Measurements from ENCODE around the gene NANS.
"Not testable (repeated sequence)": the region's sequence is repeated elsewhere in the genome, so short reads cannot be mapped to it uniquely, and the experiment has no call there.

The NANS gene

DNA sequence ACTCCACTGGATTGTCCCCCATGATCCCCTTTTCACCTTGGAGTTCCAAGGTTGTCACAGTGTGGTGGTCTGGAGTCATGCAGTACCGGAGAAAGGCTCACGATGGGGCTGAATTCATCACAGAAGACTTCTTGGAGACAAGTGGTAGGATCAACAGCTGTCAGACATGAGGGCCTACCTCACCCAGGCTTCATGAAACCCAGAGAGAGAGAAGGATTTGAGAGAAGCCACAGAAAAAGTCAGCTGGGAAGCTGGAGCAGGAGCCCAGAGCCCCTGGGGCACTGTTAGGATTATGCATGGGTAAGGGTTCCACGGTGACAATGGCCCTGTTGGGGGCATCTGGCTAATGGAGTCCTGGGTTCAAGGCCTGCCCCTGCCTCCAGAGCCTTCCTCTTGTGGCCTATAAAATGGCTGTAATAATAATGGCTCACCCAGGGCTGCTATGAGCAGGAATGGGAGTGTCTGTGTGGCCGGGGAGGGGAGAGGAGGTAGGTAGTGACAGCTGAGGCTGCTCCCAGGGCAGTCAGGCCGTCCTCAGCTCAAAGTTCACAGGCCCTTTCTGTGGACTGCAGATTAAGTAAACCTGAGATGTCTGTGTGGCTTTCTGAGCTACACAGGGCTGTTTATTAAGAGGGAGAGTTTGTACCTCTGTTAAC is 61.6 kb downstream of the NANS start:
- no peak for TF ChIP-seq FOXK2 (IDR thresholded peaks at IDR 0.05)
- no peak for TF ChIP-seq ELF4 (IDR thresholded peaks at IDR 0.05)
- TF ChIP-seq SP1 (IDR thresholded peaks at IDR 0.05) = no peak
- TF ChIP-seq LEF1 (IDR thresholded peaks at IDR 0.05; ENCODE audit: borderline replicate concordance) = no peak
- TF ChIP-seq FOXM1 (IDR thresholded peaks at IDR 0.05; ENCODE audit: borderline replicate concordance) = no peak
- TF ChIP-seq NFRKB (IDR thresholded peaks at IDR 0.05) = no peak
- TF ChIP-seq CTBP1 (IDR thresholded peaks at IDR 0.05; ENCODE audit: borderline replicate concordance) = no peak
- no peak for TF ChIP-seq SUZ12 (IDR thresholded peaks at IDR 0.05)
- TF ChIP-seq TARDBP (IDR thresholded peaks at IDR 0.05) = no peak
- no peak for TF ChIP-seq FOXA1 (IDR thresholded peaks at IDR 0.05)
- no peak for TF ChIP-seq L3MBTL2 (conservative IDR thresholded peaks at IDR 0.05)
- no peak for TF ChIP-seq ARNT (IDR thresholded peaks at IDR 0.05)
- TF ChIP-seq, protein P1, sequence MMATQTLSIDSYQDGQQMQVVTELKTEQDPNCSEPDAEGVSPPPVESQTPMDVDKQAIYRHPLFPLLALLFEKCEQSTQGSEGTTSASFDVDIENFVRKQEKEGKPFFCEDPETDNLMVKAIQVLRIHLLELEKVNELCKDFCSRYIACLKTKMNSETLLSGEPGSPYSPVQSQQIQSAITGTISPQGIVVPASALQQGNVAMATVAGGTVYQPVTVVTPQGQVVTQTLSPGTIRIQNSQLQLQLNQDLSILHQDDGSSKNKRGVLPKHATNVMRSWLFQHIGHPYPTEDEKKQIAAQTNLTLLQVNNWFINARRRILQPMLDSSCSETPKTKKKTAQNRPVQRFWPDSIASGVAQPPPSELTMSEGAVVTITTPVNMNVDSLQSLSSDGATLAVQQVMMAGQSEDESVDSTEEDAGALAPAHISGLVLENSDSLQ (IDR thresholded peaks at IDR 0.05) = no peak
- DNase-seq (ENCODE audit: extremely low spot score) = peak; percentile 49
- ChIA-PET CTCF (interaction anchor here (0.7 to 1.4 kb wide), 3 partner anchors 44 to 148 kb away, joined by 3 to 7 read pairs (median 4); no protein-coding TSS in a partner anchor), POLR2A (interaction anchor here (1.1 to 2.3 kb wide), 6 partner anchors 9 to 196 kb away, joined by 3 to 12 read pairs (median 6); partner anchors contain the start of genes TBC1D2 and TRMO)

DNA sequence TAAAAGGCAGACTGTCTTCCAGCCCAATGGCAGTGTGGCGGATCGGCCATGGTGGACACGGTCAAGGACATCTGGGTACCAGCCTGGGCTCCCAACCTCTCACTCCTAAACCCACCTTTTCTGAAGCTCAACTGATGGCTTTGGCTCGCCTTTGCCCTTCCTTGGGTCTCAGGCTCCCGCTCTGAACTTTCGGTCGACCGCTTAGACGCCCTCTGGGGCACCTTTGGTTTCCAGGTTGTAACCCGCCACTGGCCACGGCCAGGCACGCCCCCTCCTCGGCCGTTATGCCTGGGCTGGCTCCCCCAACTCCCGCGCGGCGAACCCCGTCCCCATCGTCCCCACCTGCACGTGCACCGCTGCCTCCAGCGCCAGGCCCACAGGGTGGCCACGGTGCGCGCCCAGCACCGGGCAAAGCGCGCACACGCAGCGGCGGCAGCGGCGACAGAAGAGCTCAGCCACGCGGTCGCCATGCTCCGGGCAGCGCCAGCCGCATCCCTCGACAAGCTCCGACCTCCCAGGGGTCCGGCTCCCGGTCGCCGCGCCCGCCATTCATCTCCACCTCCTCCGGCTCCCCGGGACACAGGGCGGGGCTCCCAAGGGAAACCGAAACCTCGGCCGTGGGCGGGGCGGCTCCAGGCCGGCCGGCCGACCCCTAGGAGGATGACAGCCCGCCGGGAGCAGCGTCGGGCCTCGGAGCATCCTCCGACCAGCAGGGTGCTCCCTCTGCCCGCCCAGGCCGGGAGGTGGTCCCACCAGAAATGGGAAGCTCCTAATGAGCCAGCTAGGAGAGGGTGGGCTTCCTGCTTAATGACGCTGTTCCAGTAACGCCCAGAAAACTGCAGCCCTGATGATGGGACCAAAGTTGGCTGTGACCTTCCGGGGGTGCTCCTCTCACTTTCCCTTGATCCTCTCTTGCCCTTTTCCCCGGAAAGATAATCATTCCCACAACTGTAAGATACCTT is 62.4 kb downstream of the NANS start, which contains the start of gene TRIM14:
Gene TRIM14 (minus strand): TSS at position 583 of the 962 bp plus-strand sequence. CDS start 34 bp downstream, at position 549.
- TF ChIP-seq, protein P1 (IDR thresholded peaks at IDR 0.05) = no peak
- no peak for TF ChIP-seq FOXK2 (IDR thresholded peaks at IDR 0.05)
- peak; percentile 91 for TF ChIP-seq L3MBTL2 (conservative IDR thresholded peaks at IDR 0.05)
- DNase-seq (ENCODE audit: extremely low spot score) = peak; percentile 63
- CTCF ChIA-PET = interaction anchor here (0.5 to 1.4 kb wide), 8 partner anchors 9 to 147 kb away, joined by 3 to 7 read pairs (median 4); no protein-coding TSS in a partner anchor
- POLR2A ChIA-PET = interaction anchor here (0.5 to 2.3 kb wide), 10 partner anchors 10 to 197 kb away, joined by 3 to 12 read pairs (median 4); partner anchors contain the start of genes TBC1D2 and TRMO

- POLR2A ChIA-PET = no interaction called here
- TF ChIP-seq ELF4 (IDR thresholded peaks at IDR 0.05) (no peak), TARDBP (IDR thresholded peaks at IDR 0.05) (no peak), FOXM1 (IDR thresholded peaks at IDR 0.05; ENCODE audit: borderline replicate concordance) (no peak), SUZ12 (IDR thresholded peaks at IDR 0.05) (no peak), SP1 (IDR thresholded peaks at IDR 0.05) (no peak), BHLHE40 (IDR thresholded peaks at IDR 0.05; ENCODE audit: borderline replicate concordance) (no peak), CTBP1 (IDR thresholded peaks at IDR 0.05; ENCODE audit: borderline replicate concordance) (no peak), ARNT (IDR thresholded peaks at IDR 0.05) (no peak), FOXA1 (IDR thresholded peaks at IDR 0.05) (no peak), L3MBTL2 (conservative IDR thresholded peaks at IDR 0.05) (no peak), NFRKB (IDR thresholded peaks at IDR 0.05) (no peak), FOXK2 (IDR thresholded peaks at IDR 0.05) (no peak), LEF1 (IDR thresholded peaks at IDR 0.05; ENCODE audit: borderline replicate concordance) (no peak), HDGF (IDR thresholded peaks at IDR 0.05; ENCODE audit: borderline replicate concordance) (no peak), ZNF384 (IDR thresholded peaks at IDR 0.05) (no peak)
- TF ChIP-seq, protein P1 (IDR thresholded peaks at IDR 0.05) = no peak
- CTCF ChIA-PET = no interaction called here
Measured at GRCh38 chr9:98120476-98120875, 63.9 kb downstream of the NANS start.

DNA sequence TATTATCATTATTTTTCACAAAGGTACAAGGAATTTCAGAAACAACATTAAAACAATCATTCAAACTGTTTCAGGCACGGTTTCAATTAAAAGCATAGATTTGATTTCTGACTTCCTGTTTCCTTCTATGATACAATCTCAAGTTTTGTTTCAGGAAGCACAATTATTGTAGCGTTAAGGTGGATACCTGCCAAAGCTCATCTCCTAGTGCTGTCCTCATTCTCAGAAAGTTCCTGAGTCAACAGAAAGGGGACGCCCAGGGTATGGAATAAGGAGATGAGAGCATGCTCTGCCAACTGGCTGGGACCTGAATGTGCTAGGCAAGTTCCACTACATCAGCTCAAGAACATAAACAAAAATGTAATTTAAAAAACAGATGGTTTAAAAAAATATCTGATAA is 64.5 kb downstream of the NANS start:
- POLR2A ChIA-PET = no interaction called here
- CTCF ChIA-PET = interaction anchor here (0.5 kb wide), 1 partner anchor 13 kb away, joined by 4 read pairs; no protein-coding TSS in a partner anchor
- DNase-seq (ENCODE audit: extremely low spot score) = no peak
- no peak for TF ChIP-seq FOXK2 (IDR thresholded peaks at IDR 0.05)
- no peak for TF ChIP-seq ZNF384 (IDR thresholded peaks at IDR 0.05)

More at GRCh38 chr9:98120476-98120875, 63.9 kb downstream of the NANS start:
- no peak for DNase-seq (ENCODE audit: extremely low spot score)

DNA sequence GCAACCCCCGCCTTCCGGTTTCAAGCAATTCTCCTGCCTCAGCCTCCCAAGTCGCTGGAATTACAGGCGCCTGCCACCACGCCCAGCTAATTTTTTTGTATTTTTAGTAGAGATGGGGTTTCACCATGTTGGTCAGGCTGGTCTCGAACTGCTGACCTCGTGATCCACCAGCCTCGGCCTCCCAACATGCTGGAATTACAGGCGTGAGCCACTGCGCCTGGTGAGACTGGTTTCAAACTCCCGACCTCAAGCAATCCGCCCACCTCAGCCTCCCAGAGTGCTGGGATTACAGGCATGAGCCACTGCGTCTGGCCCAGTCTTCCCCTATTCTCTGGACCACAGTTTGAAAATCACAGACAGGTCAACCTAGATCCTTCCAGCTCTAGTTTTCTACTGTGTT is 67.6 kb downstream of the NANS start:
- POLR2A ChIA-PET; DNase-seq (ENCODE audit: extremely low spot score); CTCF ChIA-PET: not testable (repeated sequence)

GRCh38 chr9:98124637-98125426 is 68.3 kb downstream of the NANS start:
- DNase-seq (ENCODE audit: extremely low spot score) = no peak
- ChIA-PET CTCF (no interaction called here), POLR2A (no interaction called here)
- no peak for TF ChIP-seq L3MBTL2 (conservative IDR thresholded peaks at IDR 0.05)
- TF ChIP-seq SUZ12 (IDR thresholded peaks at IDR 0.05) = no peak
- no peak for TF ChIP-seq NFRKB (IDR thresholded peaks at IDR 0.05)
- TF ChIP-seq TARDBP (IDR thresholded peaks at IDR 0.05) = no peak
- no peak for TF ChIP-seq FOXK2 (IDR thresholded peaks at IDR 0.05)
- TF ChIP-seq ZNF384 (IDR thresholded peaks at IDR 0.05) = no peak
- TF ChIP-seq BHLHE40 (IDR thresholded peaks at IDR 0.05; ENCODE audit: borderline replicate concordance) = no peak
- TF ChIP-seq FOXM1 (IDR thresholded peaks at IDR 0.05; ENCODE audit: borderline replicate concordance) = no peak
- no peak for TF ChIP-seq HDGF (IDR thresholded peaks at IDR 0.05; ENCODE audit: borderline replicate concordance)
- TF ChIP-seq, protein P1 (IDR thresholded peaks at IDR 0.05) = no peak
- TF ChIP-seq SP1 (IDR thresholded peaks at IDR 0.05) = no peak
- no peak for TF ChIP-seq CTBP1 (IDR thresholded peaks at IDR 0.05; ENCODE audit: borderline replicate concordance)
- TF ChIP-seq LEF1 (IDR thresholded peaks at IDR 0.05; ENCODE audit: borderline replicate concordance) = no peak
- TF ChIP-seq ELF4 (IDR thresholded peaks at IDR 0.05) = no peak
- TF ChIP-seq FOXA1 (IDR thresholded peaks at IDR 0.05) = no peak
- no peak for TF ChIP-seq ARNT (IDR thresholded peaks at IDR 0.05)

All from HEK293T (cell line).